Right renal pelvis (tissue), 4 donors: ENCODE results near the gene RPL41. TPM values are rescaled to one million over a fixed set of nuclear protein-coding genes. Genes with fewer than 3 reads are reported as not detected.

Source experiments
- DNase-seq, 4 donors: peaks; one replicate each; pipeline ENCODE4 v3.0.0-alpha.2; 2013; ENCODE audit warnings: low read depth in 4 of 4, low spot score in 3 of 4, missing footprints in 1 of 4
- polyA plus RNA-seq, 4 donors: library from polyadenylated mRNA; unstranded; fragments of 120-200 nt; gene quantifications; one replicate each; pipeline ENCODE4 v1.2.1, GENCODE V29; 2013; ENCODE audit not compliant: insufficient read length in 4 of 4

RPL41 gene
- polyA plus RNA-seq, 4 donors: 4,780 to 5,144 (median 4,856) TPM

DNA sequence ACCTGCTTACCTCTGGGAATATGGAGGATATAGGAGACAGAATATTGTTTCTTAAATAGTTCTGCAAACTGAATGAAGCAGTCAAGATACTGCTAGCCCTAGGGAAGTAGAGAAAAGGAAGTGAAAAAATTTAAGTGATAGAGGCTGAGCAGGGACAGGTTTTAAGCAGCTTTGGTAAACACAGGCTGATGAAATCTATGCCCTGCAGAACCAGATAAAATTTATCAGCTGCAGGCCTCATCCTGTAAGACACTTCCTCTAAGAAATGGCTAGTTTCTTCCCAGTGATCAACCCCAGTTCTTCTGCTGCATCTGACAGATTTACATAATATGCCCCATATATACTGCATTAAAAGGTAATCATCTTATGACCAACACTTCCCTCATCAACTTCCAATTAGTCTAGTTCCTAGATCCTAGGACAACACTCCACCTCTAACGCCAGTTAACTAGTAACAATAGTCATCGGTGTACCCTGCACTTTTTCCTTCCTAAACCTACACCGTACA, 10.4 kb downstream of the RPL41 start:
- no peak for DNase-seq

GRCh38 chr12:56127485-56127887, 11.1 kb downstream of the RPL41 start:
- no peak for DNase-seq

DNA sequence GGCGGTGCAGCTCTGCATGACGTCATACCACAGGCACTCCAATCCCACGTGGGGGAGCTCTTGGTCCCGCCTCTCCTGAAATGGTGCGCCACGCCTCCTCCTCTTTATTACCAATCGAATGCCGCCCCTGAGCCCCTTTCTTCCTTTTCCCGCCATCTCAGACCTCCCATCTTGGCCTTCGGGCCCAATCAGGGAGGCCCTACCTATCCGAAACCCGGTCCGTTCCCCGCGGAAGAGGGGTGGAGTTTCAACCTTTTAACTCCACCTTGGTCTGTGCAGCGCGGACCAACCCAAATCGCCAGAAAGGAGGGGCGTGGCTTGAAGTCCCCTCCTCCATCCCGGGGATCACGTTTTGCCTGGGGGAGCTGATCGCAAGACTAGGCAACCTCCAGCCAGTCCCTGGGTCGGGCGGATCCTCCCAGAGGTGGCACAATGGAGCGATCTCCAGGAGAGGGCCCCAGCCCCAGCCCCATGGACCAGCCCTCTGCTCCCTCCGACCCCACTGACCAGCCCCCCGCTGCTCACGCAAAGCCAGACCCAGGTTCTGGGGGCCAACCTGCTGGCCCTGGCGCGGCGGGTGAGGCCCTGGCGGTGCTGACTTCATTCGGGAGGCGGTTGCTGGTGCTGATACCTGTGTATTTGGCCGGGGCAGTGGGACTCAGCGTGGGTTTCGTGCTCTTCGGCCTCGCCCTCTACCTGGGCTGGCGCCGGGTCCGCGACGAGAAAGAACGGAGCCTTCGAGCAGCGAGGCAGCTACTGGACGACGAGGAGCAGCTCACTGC, 11.6 kb downstream of the RPL41 start, which contains the start of gene ESYT1:
Gene ESYT1, plus strand, starts transcription at position 380 of the 782 bp plus-strand sequence. Its CDS starts 53 bp downstream, at position 433.
- peak; percentile 96 to 100 (median 99) for DNase-seq

- no peak for DNase-seq
These were observed 12.3 kb downstream of the RPL41 start for GRCh38 chr12:56128670-56129205.

DNA sequence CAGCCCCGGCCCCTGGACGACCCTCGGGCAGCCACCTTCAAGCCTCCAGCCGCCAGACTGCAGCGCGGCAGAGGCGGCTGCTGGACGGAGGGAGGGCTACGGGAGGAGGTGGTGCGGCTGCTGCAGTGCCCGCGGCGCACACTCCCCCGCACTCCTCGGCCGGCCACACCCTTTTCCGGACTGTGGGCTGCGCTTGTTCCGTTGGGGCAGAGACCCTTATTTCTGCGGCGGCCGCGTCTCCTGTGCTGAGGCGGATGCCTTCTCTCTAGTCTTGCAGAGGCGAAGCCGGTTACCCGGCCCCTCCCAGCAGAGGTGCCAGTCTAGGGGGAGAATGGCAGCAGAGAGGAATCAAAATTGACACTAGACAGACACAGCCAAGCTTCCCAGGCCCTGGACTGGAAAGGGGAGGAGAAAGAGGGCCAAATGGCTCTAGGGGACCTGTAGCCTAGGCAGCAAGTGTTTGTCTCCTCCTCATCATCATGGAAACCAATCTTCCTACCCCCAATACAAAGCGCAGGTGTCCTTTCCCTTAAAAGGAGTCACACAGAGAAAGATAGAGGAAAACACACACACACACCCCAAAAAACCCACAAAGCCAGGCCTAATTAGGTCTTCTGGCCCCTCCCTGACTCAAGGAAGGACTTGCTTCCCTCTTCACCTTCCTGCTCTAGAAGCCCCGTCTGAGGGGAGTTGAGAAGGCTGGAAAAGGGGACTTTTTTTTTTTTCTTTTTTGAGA, 12.9 kb downstream of the RPL41 start:
- DNase-seq: peak in 1 of 4 donors; percentile 28

DNA sequence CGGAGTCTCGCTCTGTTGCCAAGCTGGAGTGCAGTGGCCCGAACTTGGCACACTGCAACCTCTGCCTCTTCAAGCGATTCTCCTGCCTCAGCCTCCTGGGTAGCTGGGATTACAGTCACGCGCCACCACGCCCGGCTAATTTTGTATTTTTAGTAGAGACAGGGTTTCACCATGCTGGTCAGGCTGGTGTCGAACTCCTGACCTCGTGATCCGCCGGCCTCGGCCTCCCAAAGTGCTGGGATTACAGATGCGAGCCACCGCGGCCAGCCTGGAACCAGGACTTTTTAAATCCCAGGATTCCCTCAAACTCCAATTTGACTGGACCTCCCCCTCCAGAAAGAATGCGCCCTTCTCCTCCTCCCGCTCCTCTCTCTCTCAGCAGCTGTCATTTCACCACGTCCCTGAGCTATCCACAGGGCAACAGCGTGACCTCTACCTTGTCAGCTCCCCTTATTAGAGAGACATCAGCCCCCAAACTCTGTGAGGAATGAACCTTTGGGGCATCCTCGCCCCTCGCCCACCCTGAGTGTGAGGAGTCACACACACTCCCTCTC, 13.6 kb downstream of the RPL41 start:
- DNase-seq: no peak

- no peak for DNase-seq
These were observed 14.4 kb downstream of the RPL41 start for GRCh38 chr12:56130876-56131275.

- DNase-seq: no peak
These were observed 18.5 kb downstream of the RPL41 start for GRCh38 chr12:56134897-56135296.

- DNase-seq: no peak
These were observed 21.6 kb downstream of the RPL41 start for GRCh38 chr12:56137853-56138571.

- DNase-seq: no peak
These were observed 25.7 kb downstream of the RPL41 start for GRCh38 chr12:56141946-56142784.

GRCh38 chr12:56143217-56143616, 26.8 kb downstream of the RPL41 start:
- DNase-seq: no peak

- no peak for DNase-seq
These were observed 27.4 kb downstream of the RPL41 start for GRCh38 chr12:56143870-56144269.

- DNase-seq: no peak
These were observed 28.8 kb downstream of the RPL41 start for GRCh38 chr12:56145217-56145616.

DNA sequence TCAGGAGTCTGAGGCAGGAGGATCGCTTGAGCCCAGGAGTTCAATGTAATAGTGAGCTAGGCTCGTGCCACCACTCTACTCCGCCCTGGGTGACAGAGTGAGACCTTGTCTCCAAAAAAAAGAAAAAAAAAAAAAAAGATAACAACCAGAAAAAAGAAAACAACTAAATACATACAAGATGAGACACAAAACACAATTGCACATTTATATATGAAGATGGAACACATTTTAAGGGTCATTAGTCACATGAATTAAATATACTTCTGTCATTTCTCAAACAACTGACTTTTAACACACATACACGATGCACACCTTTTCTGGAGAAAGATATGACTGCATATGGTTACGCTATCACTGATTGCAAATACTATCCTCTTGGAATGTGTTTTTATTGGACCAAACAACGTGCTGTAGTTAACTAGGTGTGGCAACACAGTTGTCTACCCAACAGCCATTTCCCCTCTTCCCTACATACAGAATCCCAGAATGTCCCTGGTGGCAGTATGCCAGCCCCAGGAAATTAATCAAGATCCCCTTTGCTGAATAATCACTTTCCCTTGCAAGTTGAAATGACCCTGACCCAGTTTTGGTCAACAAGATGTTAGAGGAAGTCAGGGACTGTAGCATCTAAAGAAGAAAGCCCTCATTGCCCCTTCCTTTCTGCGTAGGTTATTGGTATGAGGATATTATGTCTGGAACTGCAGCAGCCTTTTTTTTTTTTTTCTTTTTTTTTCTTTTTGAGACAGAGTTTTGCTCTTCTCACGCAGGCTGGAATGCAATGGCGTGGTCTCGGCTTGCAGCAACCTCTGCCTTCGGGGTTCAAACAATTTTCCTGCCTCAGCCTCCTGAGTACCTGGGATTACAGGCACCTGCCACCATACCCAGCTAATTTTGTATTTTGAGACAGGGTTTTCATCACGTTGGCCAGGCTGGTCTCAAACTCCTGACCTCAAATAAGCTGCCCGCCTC, 30.3 kb downstream of the RPL41 start:
- DNase-seq: no peak

DNA sequence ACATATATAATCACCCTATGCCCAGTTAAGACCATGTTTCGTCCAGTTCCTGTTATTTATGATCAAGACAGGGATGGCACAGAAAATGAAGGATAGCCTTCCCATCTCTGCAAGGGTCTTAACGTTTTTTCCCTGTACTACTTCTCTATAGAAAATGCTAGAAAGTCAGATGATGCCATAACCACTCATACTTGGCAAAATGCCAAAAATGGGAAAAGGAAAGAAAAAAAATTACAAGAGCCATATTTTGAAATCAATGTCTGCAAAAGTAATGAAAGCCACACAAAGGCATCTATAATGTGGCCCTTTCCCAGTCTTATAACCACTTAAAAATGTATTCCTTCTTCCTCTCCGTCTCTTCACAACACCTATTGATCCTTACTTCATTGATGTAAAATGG, 34.1 kb downstream of the RPL41 start:
- DNase-seq: no peak

- peak in 3 of 4 donors; percentile 27 to 38 (median 33) for DNase-seq
These were observed 35.3 kb downstream of the RPL41 start for GRCh38 chr12:56151672-56152131.

DNA sequence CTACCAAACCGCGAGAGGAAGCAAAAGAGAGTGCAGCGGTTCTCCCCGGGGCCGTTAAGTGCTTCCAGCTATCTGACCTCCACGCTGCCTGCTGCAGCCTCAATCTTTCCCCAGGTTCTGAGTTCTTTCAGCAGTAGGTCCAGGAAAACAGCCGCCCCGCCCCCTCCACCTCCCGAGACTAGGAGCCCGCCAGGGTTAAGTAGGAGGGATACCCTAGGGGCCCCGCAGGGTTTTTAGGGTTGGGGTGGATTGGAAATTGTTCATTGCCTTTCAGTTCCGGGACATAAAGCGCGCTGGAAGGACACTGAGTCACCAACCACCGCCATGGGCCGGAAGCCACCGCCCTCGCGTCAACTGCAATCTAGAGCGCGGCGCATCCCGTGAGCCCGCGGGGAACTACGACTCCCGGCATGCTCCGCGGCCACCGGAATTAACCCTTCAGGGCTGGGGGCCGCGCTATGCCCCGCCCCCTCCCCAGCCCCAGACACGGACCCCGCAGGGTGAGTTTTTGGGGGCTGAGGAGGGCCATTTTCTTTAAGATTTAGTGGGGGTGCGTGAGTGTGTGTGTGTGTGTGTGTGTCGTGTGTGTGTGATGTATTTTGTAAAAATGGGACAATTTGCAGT, 35.8 kb downstream of the RPL41 start, which contains the start of gene MYL6B:
Gene MYL6B, plus strand, starts transcription at position 456 of the 624 bp plus-strand sequence. CDS start 1,332 bp downstream, outside the sequence.
- peak; percentile 82 to 87 (median 86) for DNase-seq
